G401.6 (cell line): ENCODE data around the gene KCNK3.
"Not testable (repeated sequence)": the region's sequence is repeated elsewhere in the genome, so short reads cannot be mapped to it uniquely, and the experiment has no call there.

ENCODE experiments used
- FAIRE-seq: peaks from 2 replicates; lab custom pipeline; 2012; peaks lifted over from hg19 to GRCh38; lab: Jason Lieb, UNC

Gene KCNK3

DNA sequence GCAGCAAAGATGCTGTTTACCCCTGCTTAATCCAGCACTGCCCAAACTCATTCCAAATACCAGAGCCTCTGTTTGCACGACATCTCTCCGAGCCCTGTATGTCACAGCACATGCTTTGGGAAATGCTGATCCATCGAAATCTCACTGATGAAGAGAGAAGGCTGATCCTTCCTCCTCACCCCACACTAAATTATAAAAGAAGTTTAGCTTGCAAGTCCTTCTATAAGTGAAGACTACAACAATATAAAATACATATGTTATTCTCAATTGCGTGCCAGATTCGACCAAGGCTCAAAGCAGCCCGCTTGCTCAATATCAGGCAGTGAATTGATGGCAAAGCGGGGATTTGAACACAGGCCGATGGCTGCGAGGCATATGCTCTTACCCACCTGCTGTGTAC lies 40.9 kb downstream of the KCNK3 start:
- FAIRE-seq = no peak

DNA sequence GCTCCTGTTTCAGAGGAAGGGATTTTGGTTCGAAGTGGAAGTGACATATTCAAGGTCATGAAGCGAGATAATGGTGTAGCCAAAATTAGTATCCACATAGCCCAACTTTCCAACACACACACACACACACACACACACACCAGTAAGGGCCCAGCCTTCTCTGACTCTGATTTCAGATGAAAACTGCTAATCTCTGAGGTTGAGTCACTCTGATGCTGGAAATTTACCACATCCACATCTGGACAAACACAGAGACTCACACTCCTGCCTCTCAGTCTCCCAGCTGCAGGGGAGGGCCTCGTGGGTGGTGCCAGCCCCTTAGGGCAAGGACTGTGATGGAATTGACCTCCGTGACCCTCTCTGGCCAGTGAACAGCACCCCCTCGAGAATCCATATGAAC lies 42.6 kb downstream of the KCNK3 start:
- no peak for FAIRE-seq

DNA sequence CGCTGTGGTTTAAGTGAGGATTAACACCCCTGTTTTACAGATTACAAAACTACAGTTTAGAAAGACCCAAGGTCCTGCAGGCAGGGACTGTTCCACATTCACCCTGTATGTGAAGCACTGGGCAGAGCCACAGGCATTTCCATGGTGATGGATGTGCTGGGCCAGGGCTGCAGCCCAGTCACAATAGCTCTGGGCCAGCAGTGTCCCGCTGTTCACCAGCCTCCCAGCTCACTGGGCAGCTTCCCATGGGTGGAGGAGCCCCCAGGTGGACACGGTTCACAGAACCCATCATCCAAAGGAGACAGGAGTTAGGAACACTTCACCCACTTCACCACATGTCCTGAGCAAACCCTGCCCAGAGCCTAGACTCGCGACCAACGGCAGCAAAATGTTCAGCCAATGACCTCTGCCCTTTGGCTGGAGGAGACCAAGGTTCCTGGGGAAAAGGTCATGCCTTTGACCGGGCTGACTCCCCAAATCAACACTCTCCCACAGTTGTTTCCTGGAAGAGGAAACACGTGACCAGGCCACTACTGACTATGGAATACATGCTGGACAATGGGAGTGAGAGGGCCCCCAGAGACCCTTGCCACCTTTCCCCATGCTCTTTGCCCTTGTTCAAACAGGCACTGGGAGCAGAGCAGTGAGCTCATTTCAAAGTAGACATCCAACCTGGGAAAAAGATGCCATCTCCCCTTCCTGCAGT lies 43.5 kb downstream of the KCNK3 start:
- no peak for FAIRE-seq

DNA sequence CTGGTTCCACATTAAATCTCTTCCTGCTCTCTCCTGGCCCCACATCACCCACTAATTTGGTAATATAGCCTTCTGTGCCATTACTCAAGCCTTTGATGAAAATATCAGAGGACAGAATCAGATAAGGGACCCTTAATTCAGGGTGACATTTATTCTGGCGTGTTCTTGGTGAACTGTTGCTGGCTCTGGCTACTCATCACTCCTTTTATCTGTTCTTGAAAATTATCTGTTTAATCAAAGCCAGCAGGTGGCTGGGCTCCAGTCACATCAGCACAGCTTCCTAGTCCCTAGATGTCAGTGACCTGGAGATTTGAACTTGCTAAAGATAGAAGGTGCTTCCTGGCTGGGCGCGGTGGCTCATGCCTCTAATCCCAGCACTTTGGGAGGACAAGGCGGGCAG lies 44.7 kb downstream of the KCNK3 start:
- no peak for FAIRE-seq

DNA sequence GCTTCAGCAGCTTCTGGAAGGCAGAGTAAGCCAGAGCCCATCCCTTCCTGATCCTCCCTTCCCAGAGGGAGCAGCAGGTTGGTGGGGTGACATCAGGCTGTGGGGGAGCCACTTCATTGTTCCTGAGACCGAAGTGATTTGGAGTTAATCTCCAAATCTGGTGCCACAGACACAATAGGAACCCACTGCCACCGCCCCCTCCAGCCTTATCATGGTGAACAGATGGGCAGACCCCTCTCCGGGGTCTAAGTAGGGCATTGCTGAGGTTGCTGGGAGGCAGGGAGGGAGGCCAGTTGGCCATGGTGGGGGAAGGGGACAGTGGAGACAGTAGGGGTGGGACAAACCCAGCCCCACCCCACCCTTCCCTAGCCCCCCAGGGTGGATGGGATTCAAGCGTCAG lies 46.0 kb downstream of the KCNK3 start:
- no peak for FAIRE-seq

DNA sequence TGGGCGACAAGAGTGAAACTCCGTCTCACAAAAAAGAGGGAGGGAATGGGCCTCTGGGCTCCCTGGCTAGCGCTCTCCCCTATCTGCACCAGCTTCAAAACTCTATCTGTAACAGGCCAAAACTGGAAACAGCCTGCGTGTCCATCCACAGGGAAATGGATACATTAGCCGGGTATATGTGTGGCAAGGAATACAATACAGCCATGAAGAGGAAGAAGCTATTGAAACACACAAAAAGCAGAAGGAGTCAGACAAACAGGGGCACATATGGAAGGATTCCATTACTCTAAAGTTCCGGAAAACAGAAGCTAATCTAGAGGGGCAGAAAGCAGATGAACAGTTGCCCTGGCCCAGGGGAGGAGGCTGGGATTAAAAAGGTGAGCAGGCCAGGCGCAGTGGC lies 47.0 kb downstream of the KCNK3 start:
- FAIRE-seq = no peak

DNA sequence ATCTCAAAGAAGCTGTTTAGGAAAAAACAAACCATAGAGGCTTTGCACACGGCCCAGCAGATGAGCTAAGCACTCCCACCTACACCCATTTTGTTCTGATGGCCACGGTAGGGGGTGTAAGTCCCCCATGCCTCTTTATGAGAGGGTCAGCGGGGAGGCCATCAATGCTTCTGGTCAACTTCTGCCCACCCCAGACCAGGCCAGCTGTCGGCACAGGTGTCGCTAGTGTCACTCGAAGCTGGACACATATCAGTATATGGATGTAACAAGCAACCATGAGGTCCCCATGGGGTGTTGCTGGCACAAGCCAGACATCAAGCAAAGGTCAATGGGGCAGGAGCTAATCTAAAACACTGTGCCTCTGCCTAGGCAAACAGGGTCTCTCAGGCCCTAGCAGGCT lies 47.8 kb downstream of the KCNK3 start:
- no peak for FAIRE-seq

DNA sequence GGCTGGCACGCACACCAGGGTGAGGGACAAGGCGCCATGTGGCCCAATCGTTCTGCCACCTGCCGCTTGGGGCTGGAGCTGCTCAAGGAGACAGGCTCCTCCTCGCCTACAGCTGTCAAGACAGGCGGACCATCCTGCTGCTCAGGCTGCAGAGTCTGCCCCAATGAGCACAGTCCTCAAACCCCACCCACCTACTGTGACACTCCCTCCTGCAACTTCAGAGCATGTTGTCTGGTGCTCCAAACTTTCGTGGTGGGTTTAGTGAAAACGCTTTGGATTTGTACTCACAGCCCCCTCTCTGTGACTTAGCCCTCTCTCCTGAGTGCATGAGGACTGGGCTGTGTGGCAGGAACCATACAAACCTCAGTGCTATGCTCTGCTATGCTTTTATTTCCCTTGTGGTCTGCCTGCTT lies 48.4 kb downstream of the KCNK3 start:
- FAIRE-seq = no peak

DNA sequence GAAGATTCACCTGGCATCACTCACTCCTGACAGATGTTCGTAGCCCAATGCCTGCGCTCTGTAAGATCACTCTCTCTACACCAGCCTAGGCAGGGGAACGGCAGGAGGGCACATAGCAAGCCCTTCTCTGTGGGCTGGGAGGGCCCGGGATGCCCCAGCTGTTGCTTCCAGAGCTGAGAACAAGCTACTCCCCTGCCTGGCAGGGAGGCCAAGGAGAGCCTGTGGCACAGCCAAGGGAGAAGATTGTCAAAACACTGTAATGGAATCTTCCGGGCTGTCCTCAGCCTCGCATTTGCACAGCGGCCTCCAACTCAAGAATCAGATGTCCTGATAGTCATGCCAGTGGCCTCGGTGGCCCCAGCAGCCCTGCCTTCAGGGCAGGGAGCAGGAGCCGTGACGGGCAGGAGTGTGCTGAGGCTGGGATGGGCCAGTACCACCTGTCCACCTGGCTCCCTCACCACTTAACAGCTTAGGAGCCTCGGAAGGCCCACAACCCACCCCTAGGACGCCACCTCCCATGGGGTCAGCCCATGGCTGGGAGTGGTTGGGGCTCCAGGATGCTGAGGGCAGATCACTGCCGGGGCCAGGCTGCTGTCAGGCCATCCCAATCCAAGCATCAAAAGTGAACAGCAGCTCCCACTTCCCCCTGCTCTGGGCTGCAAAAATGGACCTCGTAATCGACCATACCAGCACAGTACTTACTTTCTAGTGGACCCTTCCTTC lies 49.7 kb downstream of the KCNK3 start:
- no peak for FAIRE-seq

DNA sequence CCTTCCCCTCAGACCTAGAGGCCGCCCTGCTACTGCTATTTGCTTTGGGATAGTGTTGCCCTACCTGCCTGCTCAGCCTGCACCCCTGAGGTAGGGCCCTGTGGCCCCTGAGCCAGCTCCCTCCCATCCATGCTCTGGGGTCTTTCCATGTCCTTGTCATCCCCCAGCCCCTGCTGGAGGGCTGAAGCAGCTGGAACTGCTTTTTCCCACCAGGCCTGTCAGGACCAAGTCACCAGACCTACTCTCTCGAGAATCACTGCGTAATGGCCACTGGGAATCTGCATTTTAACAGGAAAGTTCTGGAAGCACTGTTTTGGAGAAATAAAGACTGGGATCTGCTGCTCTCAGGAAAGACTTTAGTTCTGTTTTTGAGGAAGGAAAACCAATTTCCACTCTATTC lies 51.3 kb downstream of the KCNK3 start:
- no peak for FAIRE-seq

DNA sequence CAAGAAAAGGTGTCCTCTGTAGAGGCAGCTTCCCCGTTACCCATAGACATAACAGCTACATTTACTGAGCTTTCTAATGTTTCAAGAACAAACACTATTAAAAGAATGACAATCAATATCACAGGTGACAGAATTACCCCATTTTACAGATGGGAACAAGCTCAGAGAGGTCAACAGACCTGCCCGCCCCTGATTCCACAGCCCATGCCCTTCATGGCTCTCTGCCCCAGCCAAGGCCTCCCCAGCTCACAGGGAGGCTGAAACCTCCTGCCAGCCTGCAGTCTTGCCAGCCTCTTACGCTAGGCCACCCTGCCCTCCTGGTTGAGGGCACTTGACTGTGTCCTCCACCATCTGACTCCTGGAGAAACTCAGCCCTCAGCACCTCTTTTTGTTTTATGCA lies 52.4 kb downstream of the KCNK3 start:
- FAIRE-seq = no peak

DNA sequence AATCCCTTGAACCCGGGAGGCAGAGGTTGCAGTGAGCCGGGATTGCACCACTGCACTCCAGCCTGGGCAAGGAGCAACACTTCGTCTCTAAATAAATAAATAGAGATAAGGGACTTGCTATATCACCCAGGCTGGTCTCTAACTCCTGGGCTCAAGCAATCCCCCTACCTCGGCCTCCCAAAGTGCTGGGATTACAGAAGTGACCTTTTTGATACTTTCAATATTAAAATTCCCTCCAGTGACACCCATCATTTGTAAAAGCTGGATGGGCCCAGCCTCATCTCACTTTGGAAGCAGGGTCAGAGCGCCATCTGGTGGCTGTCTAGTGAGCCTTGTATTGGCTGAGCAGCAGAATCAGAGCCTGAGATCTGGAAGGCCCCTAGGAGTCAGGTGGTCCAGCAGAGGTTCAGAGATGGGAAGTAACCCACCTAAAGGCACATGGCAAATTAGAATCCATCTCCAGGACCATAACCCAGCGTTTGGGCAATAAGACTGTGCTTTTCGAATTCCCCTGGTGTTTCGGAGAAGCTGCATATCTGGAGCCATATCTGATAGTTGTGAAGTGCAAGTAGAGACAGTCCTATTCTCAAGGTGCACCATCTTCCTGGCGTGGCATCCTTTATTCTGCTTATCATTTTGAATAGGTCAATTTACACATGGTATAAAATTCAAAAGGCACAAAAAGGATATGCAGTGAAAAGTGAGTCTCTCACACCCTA lies 53.2 kb downstream of the KCNK3 start:
- peak; percentile 60 for FAIRE-seq

DNA sequence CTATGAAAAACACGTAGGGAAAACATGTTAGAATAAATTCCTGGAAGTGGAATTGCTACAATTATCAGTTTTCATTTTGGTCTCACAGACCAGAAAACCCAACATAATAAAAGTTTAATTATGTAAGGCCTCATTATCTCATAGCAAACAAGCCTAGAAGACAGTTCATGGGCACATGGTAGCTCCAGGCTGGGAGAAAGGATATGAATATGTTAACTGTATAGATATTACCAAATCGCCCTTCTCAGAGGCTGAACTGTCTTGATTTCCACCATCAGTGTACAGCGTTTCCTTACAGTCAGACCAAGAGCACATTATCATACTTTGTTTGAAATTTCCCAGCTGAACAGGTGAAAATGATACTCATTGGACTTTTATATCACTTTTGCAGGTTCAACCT lies 54.4 kb downstream of the KCNK3 start:
- no peak for FAIRE-seq

DNA sequence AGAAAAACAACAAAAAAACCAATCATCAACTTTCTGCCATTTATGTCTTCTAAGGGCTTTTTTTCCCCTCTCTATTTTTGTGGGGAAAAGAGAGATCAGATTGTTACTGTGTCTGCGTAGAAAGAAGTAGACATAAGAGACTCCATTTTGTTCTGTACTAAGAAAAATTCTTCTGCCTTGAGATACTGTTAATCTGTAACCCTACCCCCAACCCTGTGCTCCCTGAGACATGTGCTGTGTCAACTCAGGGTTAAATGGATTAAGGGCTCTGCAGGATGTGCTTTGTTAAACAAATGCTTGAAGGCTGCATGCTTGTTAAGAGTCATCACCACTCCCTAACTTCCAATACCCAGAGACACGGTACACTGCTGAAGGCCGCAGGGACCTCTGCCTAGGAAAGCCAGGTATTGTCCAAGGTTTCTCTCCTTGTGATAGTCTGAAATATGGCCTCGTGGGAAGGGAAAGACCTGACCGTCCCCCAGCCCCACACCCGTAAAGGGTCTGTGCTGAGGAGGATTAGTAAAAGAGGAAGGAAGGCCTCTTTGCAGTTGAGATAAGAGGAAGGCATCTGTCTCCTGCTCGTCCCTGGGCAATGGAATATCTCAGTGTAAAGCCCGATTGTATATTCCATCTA lies 57.4 kb downstream of the KCNK3 start:
- FAIRE-seq = not testable (repeated sequence)

DNA sequence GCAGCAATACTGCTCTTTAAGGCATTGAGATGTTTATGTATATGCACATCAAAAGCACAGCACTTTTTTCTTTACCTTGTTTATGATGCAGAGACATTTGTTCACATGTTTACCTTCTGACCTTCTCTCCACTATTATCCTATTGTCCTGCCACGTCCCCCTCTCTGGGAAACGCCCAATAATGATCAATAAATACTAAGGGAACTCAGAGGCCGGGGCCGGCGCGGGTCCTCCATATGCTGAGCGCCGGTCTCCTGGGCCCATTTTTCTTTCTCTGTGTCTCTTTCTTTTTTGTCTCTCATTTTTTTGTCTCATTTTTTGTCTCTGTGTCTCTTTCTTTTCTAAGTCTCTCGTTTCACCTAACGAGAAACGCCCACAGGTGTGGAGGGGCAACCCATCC lies 57.9 kb downstream of the KCNK3 start:
- not testable (repeated sequence) for FAIRE-seq

DNA sequence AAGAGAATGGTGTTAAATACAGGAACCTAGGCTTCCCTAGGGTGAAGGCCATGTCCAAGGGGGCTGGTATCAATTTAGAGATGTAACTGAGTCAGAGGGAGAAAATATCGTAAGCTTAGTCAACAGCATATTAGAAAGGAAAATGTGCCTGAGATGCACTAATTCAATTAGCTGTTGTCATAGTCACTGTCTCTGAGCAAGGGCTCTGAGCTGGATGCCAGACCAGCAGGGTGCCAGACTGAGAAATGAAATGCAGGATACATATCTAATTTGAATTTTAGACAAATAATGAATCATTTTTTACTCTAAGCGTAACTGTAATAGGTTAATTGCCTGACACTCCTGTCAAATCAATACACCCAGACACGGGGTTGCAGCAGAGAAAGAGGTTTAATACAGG lies 60.1 kb downstream of the KCNK3 start:
- no peak for FAIRE-seq

DNA sequence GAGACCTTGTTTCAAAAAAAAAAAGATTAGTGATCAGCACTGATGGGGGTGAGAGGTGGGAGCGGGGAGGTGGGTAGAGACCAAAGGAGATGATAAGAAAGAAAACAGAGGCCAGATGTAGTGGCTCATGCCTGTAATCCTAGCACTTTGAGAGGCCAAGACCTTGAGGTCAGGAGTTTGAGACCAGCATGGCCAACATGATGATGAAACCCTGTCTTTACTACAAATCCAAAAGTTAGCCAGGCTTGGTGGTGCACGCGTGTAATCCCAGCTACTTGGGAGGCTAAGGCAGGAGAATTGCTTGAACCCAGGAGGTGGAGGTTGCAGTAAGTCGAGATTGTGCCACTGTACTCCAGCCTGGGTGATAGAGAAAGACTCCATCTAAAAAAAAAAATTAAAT lies 62.0 kb downstream of the KCNK3 start:
- no peak for FAIRE-seq

DNA sequence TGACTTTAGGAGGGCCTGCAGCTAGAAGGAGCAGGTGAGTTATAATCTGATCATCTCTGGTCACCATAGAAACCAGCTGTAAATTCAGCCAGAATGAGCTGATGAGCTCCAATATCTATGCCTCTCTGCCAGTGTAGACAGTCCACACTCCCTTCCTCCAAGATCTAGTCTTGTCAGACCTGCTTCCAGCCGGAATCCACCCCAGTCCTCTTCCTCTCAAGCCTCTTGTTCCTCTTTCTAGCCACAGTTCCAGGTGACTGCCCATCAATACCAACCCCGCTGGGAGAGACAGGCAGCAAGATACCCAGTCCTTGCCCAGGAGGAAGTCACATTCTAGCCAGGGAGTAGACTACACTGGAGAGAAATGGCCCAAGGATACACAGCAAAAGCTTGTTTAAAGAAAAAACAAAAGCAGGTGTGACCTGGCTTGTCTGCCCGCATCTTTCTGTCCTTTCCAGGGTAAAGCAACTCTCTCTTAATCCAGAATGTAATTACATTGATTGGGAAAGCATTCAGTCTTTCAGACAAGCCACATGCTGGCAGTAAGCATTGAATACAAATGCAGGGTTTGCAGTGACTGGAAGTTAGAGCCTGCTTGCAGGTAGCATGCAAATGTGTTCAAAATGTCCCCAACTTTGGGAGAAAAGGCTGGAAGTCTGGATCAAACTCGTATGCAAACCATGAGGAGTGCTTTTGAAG lies 62.6 kb downstream of the KCNK3 start:
- FAIRE-seq = no peak

DNA sequence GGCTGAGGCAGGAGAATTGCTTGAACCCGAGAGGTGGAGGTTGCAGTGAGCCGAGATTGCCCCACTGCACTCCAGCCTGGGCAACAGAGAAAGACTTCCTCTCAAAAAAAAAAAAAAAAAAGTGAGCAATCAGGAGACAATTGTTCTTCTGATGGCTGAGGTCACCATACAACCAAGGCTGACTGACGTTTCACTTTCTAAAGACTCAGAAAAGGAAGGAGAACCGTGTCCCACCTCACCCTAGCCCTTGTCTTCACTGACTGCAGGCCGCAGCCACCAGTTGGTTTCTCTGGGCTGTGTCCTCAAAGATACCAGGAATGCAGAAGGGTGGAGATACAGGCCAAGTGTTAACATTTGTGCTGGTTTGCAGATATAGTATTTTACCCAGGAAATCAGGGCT lies 63.8 kb downstream of the KCNK3 start:
- no peak for FAIRE-seq

DNA sequence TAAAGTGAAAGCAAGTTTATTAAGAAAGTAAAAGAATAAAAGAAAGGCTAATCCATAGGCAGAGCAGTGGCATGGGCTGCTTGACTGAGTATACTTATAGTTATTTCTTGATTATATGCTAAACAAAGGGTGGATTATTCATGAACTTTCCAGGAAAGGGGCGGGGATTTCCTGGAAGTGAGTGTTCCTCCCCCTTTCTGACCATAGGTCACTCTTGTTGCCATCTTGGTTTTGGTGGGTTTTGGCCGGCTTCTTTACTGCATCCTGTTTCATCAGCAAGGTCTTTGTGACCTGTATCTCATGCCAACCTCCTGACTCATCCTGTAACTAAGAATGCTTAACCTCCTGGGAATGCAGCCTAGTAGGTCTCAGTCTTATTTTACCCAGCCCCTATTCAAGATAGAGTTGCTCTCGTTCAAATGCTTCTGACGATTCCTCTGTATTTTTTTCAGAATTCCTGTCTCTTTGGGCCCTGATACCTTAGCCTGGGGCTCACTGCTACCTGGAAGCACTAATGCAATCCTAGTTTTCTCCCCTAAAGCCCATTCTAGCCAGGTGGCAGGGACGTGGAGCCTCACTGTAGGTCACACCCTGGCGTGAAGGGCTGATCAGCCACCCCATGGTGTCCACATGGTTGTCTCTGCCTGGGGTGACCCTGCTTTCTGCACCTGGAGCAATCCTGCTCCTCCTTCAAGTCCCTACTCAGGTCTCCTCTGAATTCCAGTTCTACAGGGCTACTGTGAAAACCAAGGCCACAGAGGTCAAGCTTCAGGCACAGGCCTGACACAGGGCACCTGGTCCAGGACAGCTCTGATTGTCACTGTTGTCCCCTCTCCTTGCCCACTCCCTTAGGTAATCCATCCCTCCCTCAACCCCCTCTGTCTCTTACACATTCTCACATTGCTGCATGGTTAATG lies 65.6 kb downstream of the KCNK3 start:
- FAIRE-seq = peak; percentile 99

DNA sequence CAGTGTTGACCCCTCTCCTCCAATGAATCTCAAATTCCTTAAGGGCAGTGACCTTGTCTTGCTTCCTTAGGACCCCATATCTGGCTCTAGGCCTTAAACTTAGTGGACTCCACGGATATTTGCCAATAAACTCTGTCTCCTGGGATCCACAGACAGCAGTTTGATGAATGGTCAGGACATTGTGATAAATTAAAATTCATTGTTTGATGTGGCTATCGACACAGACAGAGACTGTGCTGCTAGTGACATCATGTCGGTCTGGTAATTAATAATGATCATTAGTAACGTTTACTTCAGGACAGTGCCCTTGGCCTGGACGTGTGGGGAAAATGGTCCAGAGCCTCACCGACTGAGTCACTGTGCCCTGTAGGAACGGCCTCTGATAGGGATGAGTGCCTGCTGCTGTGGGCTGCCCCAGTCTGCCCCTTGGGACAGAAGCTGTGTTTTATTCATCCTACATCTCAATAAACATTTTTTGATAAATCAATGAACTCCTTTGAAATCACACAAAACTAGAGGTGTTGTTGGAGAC lies 66.3 kb downstream of the KCNK3 start:
- no peak for FAIRE-seq
